Spleen (tissue), 11 donors: ENCODE data around the gene ADA. TPM values are rescaled to one million over a fixed set of nuclear protein-coding genes. Genes with fewer than 3 reads are reported as not detected.
A peak's percentile ranks its signal among the peaks of the same experiment; 100 is the strongest.

Source experiments
- DNase-seq: peaks from one replicate; pipeline ENCODE4 v3.0.0-alpha.2; 2020
- H3K27ac ChIP-seq, 8 donors: fragments of 200-600 bp; sonication (generic) in 7 of 8; 1 replicate in 4 of 8; 2 replicates in 4 of 8; pipeline versions ENCODE4 v1.5.0 to v1.8.0; 2016 to 2021; ENCODE audit warnings: inconsistent platforms in 4 of 8, mild to moderate bottlenecking in 4 of 8, moderate library complexity in 1 of 8
- H3K27me3 ChIP-seq, 7 donors: fragments of 200-600 bp; sonication (generic) in 6 of 7; replicated peaks in 1 of 7; 1 replicate in 4 of 7; 2 replicates in 3 of 7; pipeline versions ENCODE4 v1.5.0 to v1.8.0; 2016 to 2021; ENCODE audit warnings: inconsistent platforms in 3 of 7, mild to moderate bottlenecking in 1 of 7
- H3K36me3 ChIP-seq, 6 donors: fragments of 200-600 bp; sonication (generic) in 5 of 6; 1 replicate in 4 of 6; 2 replicates in 2 of 6; pipeline versions ENCODE4 v1.5.0 to v1.8.0; 2016 to 2021; ENCODE audit warnings: inconsistent platforms in 2 of 6
- H3K4me1 ChIP-seq, 6 donors: fragments of 200-600 bp; sonication (generic) in 5 of 6; 1 replicate in 3 of 6; 2 replicates in 3 of 6; pipeline versions ENCODE4 v1.5.0 to v1.8.0; 2016 to 2021; ENCODE audit warnings: inconsistent platforms in 3 of 6
- H3K4me3 ChIP-seq, 8 donors: fragments of 200-600 bp; sonication (generic) in 7 of 8; 1 replicate in 4 of 8; 2 replicates in 4 of 8; pipeline versions ENCODE4 v1.5.0 to v1.8.0; 2016 to 2021; ENCODE audit warnings: inconsistent platforms in 4 of 8, mild to moderate bottlenecking in 4 of 8, moderate library complexity in 2 of 8
- H3K9me3 ChIP-seq, 8 donors: fragments of 200-600 bp; sonication (generic) in 7 of 8; 1 replicate in 4 of 8; 2 replicates in 4 of 8; pipeline versions ENCODE4 v1.5.0 to v1.8.0; 2016 to 2021; ENCODE audit warnings: inconsistent platforms in 4 of 8
- POLR2A ChIP-seq, 3 donors: fragments of 450-650 bp; IDR thresholded peaks; one replicate each; pipeline ENCODE4 v1.5.1; 2017; ENCODE audit warnings: antibody characterized with exemption in 3 of 3, mild to moderate bottlenecking in 1 of 3
- POLR2AphosphoS5 ChIP-seq, 3 donors: sonication (generic); formaldehyde crosslinking; IDR thresholded peaks; one replicate each; pipeline ENCODE4 v1.5.1; 2017; ENCODE audit warnings: antibody characterized with exemption in 3 of 3
- WGBS, 5 donors: extraction: QIAGEN DNeasy Blood & Tissue Kit in 3 of 5; methylation state at CpG; one replicate each; pipeline versions ENCODE4 v1.1.5 to v1.1.7; 2013 to 2018; 5-methylcytosine and 5-hydroxymethylcytosine counted together
- intact Hi-C: fragments of 100-400 bp; cut with DNase I; formaldehyde crosslinking; loops from one replicate; pipeline ENCODE4 v1.15.0; 2023; ENCODE audit warnings: low total_unique reads
- polyA plus RNA-seq, 3 donors: library from polyadenylated mRNA; stranded (reverse); fragments of 200-250 nt; gene quantifications; one replicate each; pipeline ENCODE4 v1.2.1, GENCODE V29; 2013
- total RNA-seq, 7 donors: library from RNA; depleted of rRNA in 3 of 7; stranded (reverse); fragments of >200 nt in 3 of 7; fragmentation: NEBNext Ultra II Directional in 4 of 7; extraction: Animal tissue kit (Norgen Biotek cat#: 25700) in 4 of 7; gene quantifications; one replicate each; pipeline versions ENCODE4 v1.1.0 to v1.2.1, GENCODE V29; 2016 to 2021
- TF ChIP-seq, protein P1 (sequence below), 11 experiments: fragments of 200-600 bp in 7 of 11; fragments of 450-650 bp in 4 of 11; sonication (generic) in 4 of 11; IDR thresholded peaks in 8 of 11; conservative IDR thresholded peaks in 3 of 11; 1 replicate in 7 of 11; 2 replicates in 4 of 11; pipeline versions ENCODE4 v1.4.0 to v1.8.0; 2016 to 2021; ENCODE audit warnings: antibody characterized with exemption in 11 of 11, inconsistent platforms in 4 of 11, mild to moderate bottlenecking in 1 of 11
- donor health status: healthy with polysubstance abuse.
- donor health status: DM: no; HTN: no; CAD: no; lungs with moderate emphysema.
- donor health status: DM: no; HTN: no; CAD: no.
- donor health status: Bipolar disorder and iron deficiency.
- donor health status: healthy.
- donor health status: DM: no; HTN: no; CAD: no.
- donor health status: DM: yes; HTN: yes; CAD: no.

Gene ADA
- total and polyA plus RNA-seq, 10 donors, result 14.8 to 30.4 (median 22.5) TPM

GRCh38 chr20:44586289-44586911, 65.1 kb downstream of the ADA start:
- H3K27ac ChIP-seq, result peak overlapping the region; percentile 54 to 91 (median 84)
- DNase-seq, result peak; percentile 84
- peaks cover 19 to 100% (median 74%) of the 10 kb centered on the region in 6 donors for H3K4me1 ChIP-seq
- 56 to 67% (median 66%) methylated on average over 3 of the region's 3 CpGs for WGBS, 5 donors
- H3K9me3 ChIP-seq, result no peaks in the 10 kb centered on the region
- peak in 1 of 3 donors; percentile 41 for TF ChIP-seq POLR2A (IDR thresholded peaks at IDR 0.05)
- TF ChIP-seq, protein P1, sequence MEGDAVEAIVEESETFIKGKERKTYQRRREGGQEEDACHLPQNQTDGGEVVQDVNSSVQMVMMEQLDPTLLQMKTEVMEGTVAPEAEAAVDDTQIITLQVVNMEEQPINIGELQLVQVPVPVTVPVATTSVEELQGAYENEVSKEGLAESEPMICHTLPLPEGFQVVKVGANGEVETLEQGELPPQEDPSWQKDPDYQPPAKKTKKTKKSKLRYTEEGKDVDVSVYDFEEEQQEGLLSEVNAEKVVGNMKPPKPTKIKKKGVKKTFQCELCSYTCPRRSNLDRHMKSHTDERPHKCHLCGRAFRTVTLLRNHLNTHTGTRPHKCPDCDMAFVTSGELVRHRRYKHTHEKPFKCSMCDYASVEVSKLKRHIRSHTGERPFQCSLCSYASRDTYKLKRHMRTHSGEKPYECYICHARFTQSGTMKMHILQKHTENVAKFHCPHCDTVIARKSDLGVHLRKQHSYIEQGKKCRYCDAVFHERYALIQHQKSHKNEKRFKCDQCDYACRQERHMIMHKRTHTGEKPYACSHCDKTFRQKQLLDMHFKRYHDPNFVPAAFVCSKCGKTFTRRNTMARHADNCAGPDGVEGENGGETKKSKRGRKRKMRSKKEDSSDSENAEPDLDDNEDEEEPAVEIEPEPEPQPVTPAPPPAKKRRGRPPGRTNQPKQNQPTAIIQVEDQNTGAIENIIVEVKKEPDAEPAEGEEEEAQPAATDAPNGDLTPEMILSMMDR (IDR thresholded peaks at IDR 0.05 in 8 of 11, conservative IDR thresholded peaks at IDR 0.05 in 3 of 11), result no peak
- peak in 2 of 3 donors; percentile 54 to 75 for TF ChIP-seq POLR2AphosphoS5 (IDR thresholded peaks at IDR 0.05)
- intact Hi-C loops, result no loop called here
- no peaks in the 10 kb centered on the region for H3K27me3 ChIP-seq
- peaks cover 0 to 18% (median 6%) of the 10 kb centered on the region in 6 donors for H3K36me3 ChIP-seq
- H3K4me3 ChIP-seq, result peak overlapping the region in 1 of 8 donors; percentile 64

- peaks cover 24 to 100% (median 77%) of the 10 kb centered on the region in 6 donors for H3K4me1 ChIP-seq
- H3K27me3 ChIP-seq, result no peaks in the 10 kb centered on the region
- H3K4me3 ChIP-seq, result peak overlapping the region in 3 of 8 donors; percentile 4 to 64 (median 34)
- WGBS, 5 donors, result 59 to 81% (median 74%) methylated on average over 6 of the region's 6 CpGs
- peaks cover 0 to 8% (median 3%) of the 10 kb centered on the region in 6 donors for H3K36me3 ChIP-seq
- H3K27ac ChIP-seq, result peak overlapping the region; percentile 22 to 91 (median 84)
- intact Hi-C loops, result no loop called here
- H3K9me3 ChIP-seq, result no peaks in the 10 kb centered on the region
- peak in 1 of 3 donors; percentile 13 for TF ChIP-seq POLR2A (IDR thresholded peaks at IDR 0.05)
- TF ChIP-seq, protein P1 (IDR thresholded peaks at IDR 0.05 in 8 of 11, conservative IDR thresholded peaks at IDR 0.05 in 3 of 11), result no peak
- no peak for TF ChIP-seq POLR2AphosphoS5 (IDR thresholded peaks at IDR 0.05)
- no peak for DNase-seq
Observed at GRCh38 chr20:44585057-44585963, 66.2 kb downstream of the ADA start.

GRCh38 chr20:44584162-44584561, 67.3 kb downstream of the ADA start:
- WGBS, 5 donors, result 61 to 67% (median 63%) methylated on average over 4 of the region's 4 CpGs
- H3K27ac ChIP-seq, result peak overlapping the region; percentile 22 to 91 (median 84)
- H3K9me3 ChIP-seq, result no peaks in the 10 kb centered on the region
- no peaks in the 10 kb centered on the region for H3K36me3 ChIP-seq
- intact Hi-C loops, result no loop called here
- peak overlapping the region in 3 of 8 donors; percentile 4 to 64 (median 34) for H3K4me3 ChIP-seq
- H3K27me3 ChIP-seq, result no peaks in the 10 kb centered on the region
- no peak for DNase-seq
- peaks cover 24 to 100% (median 80%) of the 10 kb centered on the region in 6 donors for H3K4me1 ChIP-seq
- no peak for TF ChIP-seq POLR2A (IDR thresholded peaks at IDR 0.05)
- TF ChIP-seq, protein P1 (IDR thresholded peaks at IDR 0.05 in 8 of 11, conservative IDR thresholded peaks at IDR 0.05 in 3 of 11), result no peak
- no peak for TF ChIP-seq POLR2AphosphoS5 (IDR thresholded peaks at IDR 0.05)
